GM12891 (cell line): Measurements from ENCODE around the gene TMEM223.
A peak's percentile ranks its signal among the peaks of the same experiment; 100 is the strongest.
"Not testable (repeated sequence)": the region's sequence is repeated elsewhere in the genome, so short reads cannot be mapped to it uniquely, and the experiment has no call there.

ENCODE experiments used
- DNase-seq: peaks from one replicate; pipeline ENCODE4 v3.0.0; 2011; ENCODE audit warnings: low spot score; ENCODE audit not compliant: insufficient read length
- FAIRE-seq: peaks from 2 replicates; lab custom pipeline; 2011; peaks lifted over from hg19 to GRCh38; lab: Jason Lieb, UNC
- PAX5 ChIP-seq: IDR thresholded peaks from 2 replicates; pipeline ENCODE4 v1.6.1; 2011; ENCODE audit warnings: low read length, moderate library complexity, mild to moderate bottlenecking; ENCODE audit not compliant: insufficient read depth, severe bottlenecking
- POLR2A ChIP-seq: IDR thresholded peaks from 2 replicates; pipeline ENCODE4 v1.6.1; 2011; ENCODE audit warnings: low read depth, low read length, control low read depth
- POLR2AphosphoS5 ChIP-seq: IDR thresholded peaks from 2 replicates; pipeline ENCODE4 v1.6.1; 2011; ENCODE audit warnings: low read depth, low read length, control low read depth
- POU2F2 ChIP-seq: IDR thresholded peaks from 2 replicates; pipeline ENCODE4 v1.6.1; 2011; ENCODE audit warnings: low read depth, mild to moderate bottlenecking, control low read depth, low read length, moderate library complexity
- SPI1 ChIP-seq: IDR thresholded peaks from 2 replicates; pipeline ENCODE4 v1.6.1; 2011; ENCODE audit warnings: low read depth, low read length, control low read depth
- TAF1 ChIP-seq: IDR thresholded peaks from 2 replicates; pipeline ENCODE4 v1.6.1; 2011; ENCODE audit warnings: low read depth, low read length, control low read depth

The TMEM223 gene

GRCh38 chr11:62753736-62754603 is 37.8 kb downstream of the TMEM223 start, which contains the start of gene ZBTB3:
Gene ZBTB3, minus strand, starts transcription at chr11:62754160. Its CDS starts 496 bp downstream, at chr11:62753664.
- TF ChIP-seq POLR2AphosphoS5, result peak; percentile 95
- TF ChIP-seq POU2F2, result peak; percentile 37; the same call in 1 of the 2 replicates
- TF ChIP-seq POLR2A, result peak; percentile 95
- no peak for TF ChIP-seq SPI1
- peak; percentile 37; the same call in 1 of the 2 replicates for TF ChIP-seq TAF1
- no peak for TF ChIP-seq PAX5
- DNase-seq, result peak; percentile 87
- FAIRE-seq, result peak; percentile 98

GRCh38 chr11:62752994-62753735 is 38.6 kb downstream of the TMEM223 start:
- TF ChIP-seq POU2F2 (no peak), SPI1 (no peak), POLR2A (no peak), TAF1 (no peak)
- FAIRE-seq, result no peak
- no peak for DNase-seq

- FAIRE-seq, result no peak
- TF ChIP-seq POU2F2 (no peak), SPI1 (no peak), POLR2A (no peak), PAX5 (no peak), TAF1 (no peak), POLR2AphosphoS5 (no peak)
- DNase-seq, result no peak
Measured at GRCh38 chr11:62752177-62752785, 39.5 kb downstream of the TMEM223 start.

- not testable (repeated sequence) for FAIRE-seq, DNase-seq
Measured at GRCh38 chr11:62749931-62750330, 41.9 kb downstream of the TMEM223 start.

GRCh38 chr11:62747475-62748160 is 44.2 kb downstream of the TMEM223 start:
- DNase-seq, result no peak
- TF ChIP-seq TAF1 (no peak), SPI1 (no peak), POLR2AphosphoS5 (no peak), POLR2A (no peak), POU2F2 (no peak), PAX5 (no peak)
- FAIRE-seq, result no peak
